Osteocyte (in vitro differentiated cells): Measurements from ENCODE around the gene CLASP1. TPM values are rescaled to one million over a fixed set of nuclear protein-coding genes. Genes with fewer than 3 reads are reported as not detected.

Experiments
- DNase-seq: peaks from one replicate; pipeline ENCODE4 v3.0.0; 2021; ENCODE audit warnings: mixed read lengths; ENCODE audit not compliant: unreplicated experiment; ENCODE audit errors: extremely low spot score
- H3K27ac Mint-ChIP-seq: one replicate; pipeline ENCODE4 v1.8.0; 2021; ENCODE audit warnings: mild to moderate bottlenecking, mixed read lengths; ENCODE audit not compliant: unreplicated experiment
- H3K27me3 Mint-ChIP-seq: one replicate; pipeline ENCODE4 v1.8.0; 2021; ENCODE audit warnings: mixed read lengths; ENCODE audit not compliant: unreplicated experiment
- H3K36me3 Mint-ChIP-seq: one replicate; pipeline ENCODE4 v1.8.0; 2021; ENCODE audit warnings: mixed read lengths; ENCODE audit not compliant: unreplicated experiment
- H3K4me1 Mint-ChIP-seq: one replicate; pipeline ENCODE4 v1.8.0; 2021; ENCODE audit warnings: mixed read lengths; ENCODE audit not compliant: unreplicated experiment
- H3K4me3 Mint-ChIP-seq: one replicate; pipeline ENCODE4 v1.8.0; 2021; ENCODE audit warnings: mild to moderate bottlenecking, moderate library complexity, mixed read lengths; ENCODE audit not compliant: unreplicated experiment
- H3K9me3 Mint-ChIP-seq: one replicate; pipeline ENCODE4 v1.8.0; 2021; ENCODE audit warnings: mixed read lengths; ENCODE audit not compliant: unreplicated experiment
- CTCF ChIP-seq: fragments of 200-600 bp; sonication (generic); IDR thresholded peaks from 2 replicates; pipeline ENCODE4 v1.5.0; 2021; ENCODE audit warnings: antibody characterized with exemption, mild to moderate bottlenecking, moderate library complexity
- total RNA-seq: library from RNA; stranded (reverse); gene quantifications from 2 replicates; pipeline ENCODE4 v1.2.1, GENCODE V29; 2021

CLASP1 gene
- total RNA-seq, 1 donor from 2014 or later: 59.9 TPM

- DNase-seq: no peak
- TF ChIP-seq CTCF: no peak
- no peak overlapping the region for H3K27ac Mint-ChIP-seq
- H3K4me1 Mint-ChIP-seq: peaks cover 3% of the 10 kb centered on the region
- peaks cover 32% of the 10 kb centered on the region for H3K36me3 Mint-ChIP-seq
- H3K9me3 Mint-ChIP-seq: no peaks in the 10 kb centered on the region
- H3K27me3 Mint-ChIP-seq: no peaks in the 10 kb centered on the region
- no peak overlapping the region for H3K4me3 Mint-ChIP-seq
These were observed 293.8 kb downstream of the CLASP1 start for GRCh38 chr2:121355488-121355887.

- Mint-ChIP-seq H3K27me3 (no peaks in the 10 kb centered on the region), H3K36me3 (peaks cover 50% of the 10 kb centered on the region), H3K9me3 (no peaks in the 10 kb centered on the region), H3K27ac (no peak overlapping the region), H3K4me1 (peaks cover 3% of the 10 kb centered on the region), H3K4me3 (no peak overlapping the region)
- DNase-seq: no peak
- no peak for TF ChIP-seq CTCF
These were observed 297.5 kb downstream of the CLASP1 start for GRCh38 chr2:121351521-121352318.

- Mint-ChIP-seq H3K36me3 (peaks cover 50% of the 10 kb centered on the region), H3K9me3 (no peaks in the 10 kb centered on the region), H3K27ac (no peak overlapping the region), H3K27me3 (no peaks in the 10 kb centered on the region), H3K4me1 (peaks cover 3% of the 10 kb centered on the region), H3K4me3 (no peak overlapping the region)
- no peak for DNase-seq
- no peak for TF ChIP-seq CTCF
These were observed 298.4 kb downstream of the CLASP1 start for GRCh38 chr2:121350890-121351289.

GRCh38 chr2:121350402-121350775, 298.9 kb downstream of the CLASP1 start:
- no peak overlapping the region for H3K27ac Mint-ChIP-seq
- H3K4me3 Mint-ChIP-seq: no peak overlapping the region
- TF ChIP-seq CTCF: no peak
- no peak for DNase-seq
- peaks cover under 1% of the 10 kb centered on the region for H3K4me1 Mint-ChIP-seq
- no peaks in the 10 kb centered on the region for H3K9me3 Mint-ChIP-seq
- peaks cover 46% of the 10 kb centered on the region for H3K36me3 Mint-ChIP-seq
- H3K27me3 Mint-ChIP-seq: no peaks in the 10 kb centered on the region

GRCh38 chr2:121349721-121350401, 299.4 kb downstream of the CLASP1 start:
- no peaks in the 10 kb centered on the region for H3K27me3 Mint-ChIP-seq
- TF ChIP-seq CTCF: no peak
- no peak for DNase-seq

More at GRCh38 chr2:121349721-121350401, 299.4 kb downstream of the CLASP1 start:
- H3K27ac Mint-ChIP-seq: no peak overlapping the region
- H3K4me3 Mint-ChIP-seq: no peak overlapping the region
- H3K36me3 Mint-ChIP-seq: peaks cover 49% of the 10 kb centered on the region
- no peaks in the 10 kb centered on the region for H3K9me3 Mint-ChIP-seq
- H3K4me1 Mint-ChIP-seq: no peaks in the 10 kb centered on the region
